ENCODE results near the gene LHFPL5. TPM values are rescaled to one million over a fixed set of nuclear protein-coding genes. Genes with fewer than 3 reads are reported as not detected.
A peak's percentile ranks its signal among the peaks of the same experiment; 100 is the strongest.

The LHFPL5 gene
- total RNA-seq, 2 donors from 2014 or later, result 5.6 to 6.2 TPM

GRCh38 chr6:35776364-35777215, 28.6 kb upstream of the LHFPL5 start, which contains the start of gene CLPSL2:
CLPSL2 (plus strand) TSS chr6:35776598; CDS start chr6:35776619, 21 bp downstream.
- Histone ChIP-seq H3K4me3 (peak within 1 kb of the TSS; percentile 16 to 27), H3K27ac (no peak within 1 kb of the TSS), H3K4me1 (peaks cover 16% of the 10 kb centered on the region), H3K27me3 (no peaks in the 10 kb centered on the region), H3K9me3 (no peaks in the 10 kb centered on the region), H3K36me3 (replicated peaks in 1 of 2; ENCODE audit: insufficient read depth in 1 of 2, low read depth in 2 of 2) (no peaks in the 10 kb centered on the region)
- ATAC-seq (peak; percentile 70), DNase-seq (peak; percentile 19 to 61 (median 42))
- intact Hi-C loops (cut with DNase I), result no loop called here
- WGBS, 2 donors, result 3 to 12% methylated on average over 15 to 54 of the region's 56 CpGs
- TF ChIP-seq POLR2A (IDR thresholded peaks at IDR 0.05), result peak in 1 of 3 donors; percentile 13
- TF ChIP-seq, protein P1, sequence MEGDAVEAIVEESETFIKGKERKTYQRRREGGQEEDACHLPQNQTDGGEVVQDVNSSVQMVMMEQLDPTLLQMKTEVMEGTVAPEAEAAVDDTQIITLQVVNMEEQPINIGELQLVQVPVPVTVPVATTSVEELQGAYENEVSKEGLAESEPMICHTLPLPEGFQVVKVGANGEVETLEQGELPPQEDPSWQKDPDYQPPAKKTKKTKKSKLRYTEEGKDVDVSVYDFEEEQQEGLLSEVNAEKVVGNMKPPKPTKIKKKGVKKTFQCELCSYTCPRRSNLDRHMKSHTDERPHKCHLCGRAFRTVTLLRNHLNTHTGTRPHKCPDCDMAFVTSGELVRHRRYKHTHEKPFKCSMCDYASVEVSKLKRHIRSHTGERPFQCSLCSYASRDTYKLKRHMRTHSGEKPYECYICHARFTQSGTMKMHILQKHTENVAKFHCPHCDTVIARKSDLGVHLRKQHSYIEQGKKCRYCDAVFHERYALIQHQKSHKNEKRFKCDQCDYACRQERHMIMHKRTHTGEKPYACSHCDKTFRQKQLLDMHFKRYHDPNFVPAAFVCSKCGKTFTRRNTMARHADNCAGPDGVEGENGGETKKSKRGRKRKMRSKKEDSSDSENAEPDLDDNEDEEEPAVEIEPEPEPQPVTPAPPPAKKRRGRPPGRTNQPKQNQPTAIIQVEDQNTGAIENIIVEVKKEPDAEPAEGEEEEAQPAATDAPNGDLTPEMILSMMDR (IDR thresholded peaks at IDR 0.05), result no peak

GRCh38 chr6:35777356-35778102, 27.6 kb upstream of the LHFPL5 start:
- H3K4me1 ChIP-seq, result peaks cover 22% of the 10 kb centered on the region
- no peaks in the 10 kb centered on the region for H3K36me3 ChIP-seq (replicated peaks in 1 of 2; ENCODE audit: insufficient read depth in 1 of 2, low read depth in 2 of 2)
- no peaks in the 10 kb centered on the region for H3K27me3 ChIP-seq
- TF ChIP-seq, protein P1 (IDR thresholded peaks at IDR 0.05), result no peak
- TF ChIP-seq POLR2A (IDR thresholded peaks at IDR 0.05), result no peak
- H3K4me3 ChIP-seq, result no peak overlapping the region
- no peak overlapping the region for H3K27ac ChIP-seq
- intact Hi-C loops (cut with DNase I), result no loop called here
- WGBS, 2 donors, result 72 to 76% methylated on average over 5 to 10 of the region's 10 CpGs
- ATAC-seq, result no peak
- DNase-seq, result no peak
- H3K9me3 ChIP-seq, result no peaks in the 10 kb centered on the region

- no peaks in the 10 kb centered on the region for H3K27me3 ChIP-seq
- intact Hi-C loops (cut with DNase I), result no loop called here
Measured at GRCh38 chr6:35778437-35778836, 26.7 kb upstream of the LHFPL5 start.

GRCh38 chr6:35780719-35781118, 24.4 kb upstream of the LHFPL5 start, which contains the start of gene CLPSL1:
CLPSL1 (plus strand) TSS chr6:35781019; CDS start chr6:35781111, 92 bp downstream.
- Histone ChIP-seq H3K36me3 (replicated peaks in 1 of 2; ENCODE audit: insufficient read depth in 1 of 2, low read depth in 2 of 2) (no peaks in the 10 kb centered on the region), H3K27ac (no peak within 1 kb of the TSS), H3K4me3 (no peak within 1 kb of the TSS), H3K4me1 (peaks cover 23% of the 10 kb centered on the region), H3K27me3 (no peaks in the 10 kb centered on the region), H3K9me3 (no peaks in the 10 kb centered on the region)
- no peak for ATAC-seq
- no peak for DNase-seq
- TF ChIP-seq POLR2A (IDR thresholded peaks at IDR 0.05), result no peak
- intact Hi-C loops (cut with DNase I), result no loop called here
- 86 to 87% methylated on average over 6 to 7 of the region's 7 CpGs for WGBS, 2 donors

More at GRCh38 chr6:35778437-35778836, 26.7 kb upstream of the LHFPL5 start:
- Histone ChIP-seq H3K36me3 (replicated peaks in 1 of 2; ENCODE audit: insufficient read depth in 1 of 2, low read depth in 2 of 2) (no peaks in the 10 kb centered on the region), H3K9me3 (no peaks in the 10 kb centered on the region), H3K4me3 (no peak overlapping the region), H3K4me1 (peaks cover 23% of the 10 kb centered on the region), H3K27ac (no peak overlapping the region)
- no peak for DNase-seq
- TF ChIP-seq, protein P1 (IDR thresholded peaks at IDR 0.05), result no peak
- TF ChIP-seq POLR2A (IDR thresholded peaks at IDR 0.05), result no peak
- 73 to 97% methylated on average over 2 of the region's 2 CpGs for WGBS, 2 donors
- no peak for ATAC-seq

- DNase-seq (no peak), ATAC-seq (no peak)
- H3K27ac ChIP-seq, result no peak overlapping the region
- intact Hi-C loops (cut with DNase I), result no loop called here
- no peak overlapping the region for H3K4me3 ChIP-seq
- H3K9me3 ChIP-seq, result no peaks in the 10 kb centered on the region
- no peak for TF ChIP-seq POLR2A (IDR thresholded peaks at IDR 0.05)
- TF ChIP-seq, protein P1 (IDR thresholded peaks at IDR 0.05), result no peak
- no peaks in the 10 kb centered on the region for H3K27me3 ChIP-seq
- H3K36me3 ChIP-seq (replicated peaks in 1 of 2; ENCODE audit: insufficient read depth in 1 of 2, low read depth in 2 of 2), result no peaks in the 10 kb centered on the region
- peaks cover 22% of the 10 kb centered on the region for H3K4me1 ChIP-seq
- WGBS, 2 donors, result 90 to 93% methylated on average over 2 of the region's 2 CpGs
Measured at GRCh38 chr6:35781290-35781689, 23.9 kb upstream of the LHFPL5 start.

Data from body of pancreas (tissue), 4 donors.